Stimulated activated CD4-positive, alpha-beta T cell treated with anti-CD3 and anti-CD28 coated beads, TNF-alpha, amount 100 ng/mL, for 1 hour (primary cell): ENCODE data around the gene TMEM11.
"Not testable (repeated sequence)": the region's sequence is repeated elsewhere in the genome, so short reads cannot be mapped to it uniquely, and the experiment has no call there.

ENCODE experiments used
- DNase-seq, 3 donors: peaks; one replicate each; pipeline ENCODE4 v3.0.0-alpha.2; 2020; ENCODE audit warnings: low read depth in 3 of 3, low spot score in 1 of 3

The TMEM11 gene

GRCh38 chr17:21212826-21213637 is 929 bp downstream of the TMEM11 start:
- DNase-seq = no peak

GRCh38 chr17:21211825-21212479 is 2.0 kb downstream of the TMEM11 start:
- DNase-seq = no peak

GRCh38 chr17:21210411-21211076 is 3.4 kb downstream of the TMEM11 start:
- no peak for DNase-seq

GRCh38 chr17:21209511-21210175 is 4.3 kb downstream of the TMEM11 start:
- no peak for DNase-seq

- DNase-seq = no peak
These were observed 5.6 kb downstream of the TMEM11 start for GRCh38 chr17:21208352-21208751.

GRCh38 chr17:21204935-21205334 is 9.0 kb downstream of the TMEM11 start:
- no peak for DNase-seq

GRCh38 chr17:21202512-21202911 is 11.4 kb downstream of the TMEM11 start:
- DNase-seq = no peak

GRCh38 chr17:21201874-21202273 is 12.1 kb downstream of the TMEM11 start:
- no peak for DNase-seq

- no peak for DNase-seq
These were observed 12.7 kb downstream of the TMEM11 start for GRCh38 chr17:21201298-21201595.

- no peak for DNase-seq
These were observed 13.2 kb downstream of the TMEM11 start for GRCh38 chr17:21200590-21201297.

GRCh38 chr17:21199856-21200255 is 14.1 kb downstream of the TMEM11 start:
- DNase-seq = no peak

- no peak for DNase-seq
These were observed 14.7 kb downstream of the TMEM11 start for GRCh38 chr17:21199311-21199710.

GRCh38 chr17:21198411-21198810 is 15.6 kb downstream of the TMEM11 start:
- DNase-seq = no peak

- DNase-seq = no peak
These were observed 17.8 kb downstream of the TMEM11 start for GRCh38 chr17:21196126-21196525.

- no peak for DNase-seq
These were observed 19.3 kb downstream of the TMEM11 start for GRCh38 chr17:21194703-21195102.

GRCh38 chr17:21194226-21194625 is 19.7 kb downstream of the TMEM11 start:
- DNase-seq = no peak

GRCh38 chr17:21193031-21193430 is 20.9 kb downstream of the TMEM11 start:
- DNase-seq = no peak

- not testable (repeated sequence) for DNase-seq
These were observed 21.5 kb downstream of the TMEM11 start for GRCh38 chr17:21192414-21192813.

GRCh38 chr17:21191698-21192097 is 22.3 kb downstream of the TMEM11 start:
- no peak for DNase-seq

- no peak for DNase-seq
These were observed 23.9 kb downstream of the TMEM11 start for GRCh38 chr17:21190078-21190477.

- no peak for DNase-seq
These were observed 24.6 kb downstream of the TMEM11 start for GRCh38 chr17:21189361-21189760.
